Cerebellar cortex (tissue), 1 donor: Measurements from ENCODE around the gene NTSR1.

ENCODE experiments used
- DNase-seq: peaks from one replicate; pipeline ENCODE4 v3.0.0-alpha.2; 2015; ENCODE audit warnings: low spot score

The NTSR1 gene

DNA sequence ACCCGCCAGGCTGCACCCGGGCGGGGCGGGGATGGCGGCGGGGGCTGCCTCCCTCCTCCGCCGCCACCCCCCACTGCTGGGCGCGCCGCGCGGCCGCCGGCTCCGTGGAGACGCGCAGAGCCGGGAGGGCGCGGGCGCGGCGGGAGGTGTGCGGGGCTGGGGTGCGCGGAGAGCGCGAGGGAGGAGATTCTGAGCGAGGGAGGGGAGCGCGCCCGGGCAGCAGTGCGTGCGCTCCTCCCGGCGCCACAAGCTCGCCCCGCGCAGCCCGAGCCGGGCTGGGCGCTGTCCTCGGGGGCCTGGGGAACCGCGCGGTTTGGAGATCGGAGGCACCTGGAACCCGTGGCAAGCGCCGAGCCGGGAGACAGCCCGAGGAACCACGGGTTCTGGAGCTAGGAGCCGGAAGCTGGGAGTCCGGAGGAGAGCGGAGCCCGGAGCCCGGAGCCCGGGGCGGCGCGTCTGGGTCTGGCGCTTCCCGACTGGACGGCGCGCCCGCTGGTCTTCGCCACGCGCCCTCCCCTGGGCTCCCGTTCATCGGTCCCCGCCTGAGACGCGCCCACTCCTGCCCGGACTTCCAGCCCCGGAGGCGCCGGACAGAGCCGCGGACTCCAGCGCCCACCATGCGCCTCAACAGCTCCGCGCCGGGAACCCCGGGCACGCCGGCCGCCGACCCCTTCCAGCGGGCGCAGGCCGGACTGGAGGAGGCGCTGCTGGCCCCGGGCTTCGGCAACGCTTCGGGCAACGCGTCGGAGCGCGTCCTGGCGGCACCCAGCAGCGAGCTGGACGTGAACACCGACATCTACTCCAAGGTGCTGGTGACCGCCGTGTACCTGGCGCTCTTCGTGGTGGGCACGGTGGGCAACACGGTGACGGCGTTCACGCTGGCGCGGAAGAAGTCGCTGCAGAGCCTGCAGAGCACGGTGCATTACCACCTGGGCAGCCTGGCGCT lies at the start of gene NTSR1:
Gene NTSR1 (plus strand): TSS at position 246 of the 946 bp plus-strand sequence. CDS start 372 bp downstream, at position 618.
- no peak for DNase-seq

DNA sequence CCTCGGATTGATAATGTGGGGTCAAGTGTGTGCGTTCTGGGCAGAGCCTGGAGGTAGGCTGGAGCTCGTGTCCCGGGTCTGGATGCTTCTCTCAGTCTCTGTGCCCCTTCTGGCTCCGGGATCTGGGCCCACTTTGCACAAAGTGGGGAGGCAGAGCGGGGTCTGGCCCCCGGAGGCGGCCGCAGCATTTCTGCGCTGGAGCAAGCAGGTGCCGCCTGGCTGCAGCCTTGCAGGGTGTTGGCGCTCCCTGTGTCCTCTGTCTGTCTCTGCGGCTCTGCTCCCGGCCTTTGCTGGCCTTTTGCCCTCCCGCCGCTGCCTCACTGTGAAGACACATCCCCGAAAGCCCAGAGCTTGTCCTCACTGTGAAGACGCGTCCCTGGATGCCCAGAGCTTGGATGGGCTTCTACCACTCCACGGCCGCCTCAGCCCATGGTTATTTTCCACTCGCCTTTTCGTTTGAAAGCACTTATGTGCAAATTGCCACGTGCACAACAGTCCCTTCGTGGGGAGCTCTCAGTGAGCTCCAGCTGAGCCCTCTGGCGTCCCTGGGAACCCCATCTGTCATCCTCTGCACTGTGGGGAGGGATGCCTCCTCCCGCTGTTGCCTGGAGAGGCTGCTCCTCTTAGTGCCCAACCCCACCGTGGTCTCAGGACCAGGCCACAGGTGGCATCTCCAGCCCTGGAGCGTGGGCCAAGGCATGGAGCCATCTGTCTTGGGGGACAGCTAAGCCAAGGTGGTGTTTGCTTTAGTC lies 49.0 kb upstream of the NTSR1 start:
- no peak for DNase-seq

DNA sequence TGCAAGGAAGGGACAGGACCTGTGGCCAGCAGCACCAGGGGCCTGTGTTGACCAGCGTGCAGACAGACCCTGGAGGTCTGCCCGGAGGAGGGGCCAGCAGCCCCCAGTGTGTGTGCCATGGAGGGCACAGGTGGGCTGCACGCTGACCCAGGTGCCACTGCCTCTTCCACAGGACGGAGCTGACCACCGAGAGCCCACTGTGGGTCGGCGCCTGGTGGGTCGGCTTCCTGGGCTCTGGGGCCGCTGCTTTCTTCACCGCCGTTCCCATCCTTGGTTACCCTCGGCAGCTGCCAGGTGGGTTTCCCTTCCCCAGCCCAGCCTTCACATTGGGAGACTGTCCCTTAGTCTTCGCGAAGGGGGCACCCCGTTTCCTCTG lies 48.4 kb upstream of the NTSR1 start:
- DNase-seq = no peak

DNA sequence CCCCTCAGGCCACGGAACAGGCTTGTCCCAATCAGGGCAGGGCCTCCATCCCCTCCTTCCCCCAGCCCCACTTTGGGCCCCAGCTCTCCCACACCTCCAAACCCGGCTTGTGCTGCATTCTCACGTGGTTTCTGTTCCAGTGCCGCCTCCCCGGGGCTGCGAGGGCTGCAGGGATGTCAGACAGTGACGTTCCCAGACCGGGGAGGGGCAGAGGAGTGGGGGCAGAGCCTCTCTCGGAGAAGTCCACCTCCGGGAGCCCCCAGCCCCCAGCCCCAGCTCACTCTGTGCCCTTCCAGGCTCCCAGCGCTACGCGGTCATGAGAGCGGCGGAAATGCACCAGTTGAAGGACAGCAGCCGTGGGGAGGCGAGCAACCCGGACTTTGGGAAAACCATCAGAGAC lies 47.9 kb upstream of the NTSR1 start:
- no peak for DNase-seq

DNA sequence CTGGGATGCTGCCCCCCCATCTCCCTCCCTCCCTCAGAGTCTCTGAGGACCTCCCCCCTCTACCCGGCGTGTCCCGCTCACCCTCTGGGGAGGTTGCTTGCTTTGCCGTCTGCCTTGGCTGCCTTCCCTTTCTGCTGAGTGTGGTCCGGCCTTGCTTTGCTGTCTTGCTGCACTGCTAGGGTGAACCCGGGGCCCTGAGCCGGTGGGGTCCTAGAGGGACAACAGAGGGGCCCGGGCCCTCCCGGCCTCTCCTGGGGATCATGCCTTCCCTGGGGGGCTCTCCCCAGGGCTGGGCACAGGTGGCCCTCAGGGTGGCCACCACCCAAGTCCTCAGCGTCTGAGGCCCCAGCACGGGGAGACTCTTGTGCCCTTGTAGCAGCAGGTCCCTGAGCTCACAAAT lies 47.0 kb upstream of the NTSR1 start:
- no peak for DNase-seq

DNA sequence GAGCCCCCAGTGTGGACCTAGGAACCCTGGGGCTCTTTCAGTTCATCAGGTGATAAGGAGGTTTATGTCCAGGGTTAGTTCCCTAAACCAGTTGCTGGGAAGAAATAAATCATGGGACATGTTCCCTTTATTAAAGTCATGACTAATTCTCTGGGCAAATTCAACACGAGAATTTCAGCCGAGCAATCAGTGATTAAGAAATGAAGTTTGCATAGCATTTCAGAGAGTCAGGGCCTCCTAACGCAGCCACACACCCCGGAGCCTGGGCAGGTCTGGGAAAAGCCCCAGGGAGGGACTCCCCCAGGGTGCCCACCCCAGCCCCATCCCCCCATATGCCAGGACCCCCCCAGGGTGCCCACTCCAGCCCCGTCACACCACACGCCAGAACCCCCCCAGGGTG lies 46.2 kb upstream of the NTSR1 start:
- DNase-seq = no peak

DNA sequence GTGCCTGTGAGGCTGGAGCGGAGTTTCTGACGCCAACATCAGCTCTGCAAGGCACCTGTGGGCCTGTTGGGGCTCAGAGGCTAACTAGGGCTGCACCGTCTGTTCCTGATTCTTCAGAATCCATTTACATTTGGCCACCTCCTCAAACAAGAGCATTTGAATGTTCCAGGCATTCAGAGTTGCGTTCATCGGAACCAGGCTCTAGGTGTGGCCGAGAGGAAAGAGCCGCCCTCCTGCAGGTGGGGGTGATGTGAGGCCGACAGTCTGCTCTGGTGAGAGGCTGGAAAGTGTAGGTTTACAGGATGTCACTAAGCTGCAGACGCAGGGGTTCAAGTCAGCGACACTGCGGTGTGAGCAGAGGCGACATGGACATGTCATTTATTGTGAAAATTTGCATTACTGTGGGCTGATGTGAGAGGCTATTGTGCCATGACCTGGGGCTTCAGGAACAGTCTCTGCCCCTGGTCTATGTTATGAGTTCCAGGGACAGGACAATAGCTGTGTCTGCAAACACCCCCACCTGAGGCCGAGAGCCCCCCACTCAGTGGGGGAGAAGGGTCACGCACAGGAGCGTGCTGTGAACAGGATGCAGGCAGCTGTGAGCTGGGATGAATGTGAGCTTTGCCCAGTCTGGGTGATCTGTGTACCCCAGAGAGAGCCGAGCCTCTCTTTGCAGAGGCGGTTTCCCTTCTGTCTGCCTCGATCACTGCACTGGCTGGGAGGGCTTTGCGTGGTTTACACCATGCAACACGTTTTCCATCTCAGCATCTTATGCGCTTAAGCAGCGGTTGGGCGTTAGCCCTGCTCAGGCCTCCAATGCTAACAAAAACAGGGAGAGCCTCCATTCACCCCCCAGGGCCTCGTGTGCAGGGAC lies 45.3 kb upstream of the NTSR1 start:
- DNase-seq = no peak

DNA sequence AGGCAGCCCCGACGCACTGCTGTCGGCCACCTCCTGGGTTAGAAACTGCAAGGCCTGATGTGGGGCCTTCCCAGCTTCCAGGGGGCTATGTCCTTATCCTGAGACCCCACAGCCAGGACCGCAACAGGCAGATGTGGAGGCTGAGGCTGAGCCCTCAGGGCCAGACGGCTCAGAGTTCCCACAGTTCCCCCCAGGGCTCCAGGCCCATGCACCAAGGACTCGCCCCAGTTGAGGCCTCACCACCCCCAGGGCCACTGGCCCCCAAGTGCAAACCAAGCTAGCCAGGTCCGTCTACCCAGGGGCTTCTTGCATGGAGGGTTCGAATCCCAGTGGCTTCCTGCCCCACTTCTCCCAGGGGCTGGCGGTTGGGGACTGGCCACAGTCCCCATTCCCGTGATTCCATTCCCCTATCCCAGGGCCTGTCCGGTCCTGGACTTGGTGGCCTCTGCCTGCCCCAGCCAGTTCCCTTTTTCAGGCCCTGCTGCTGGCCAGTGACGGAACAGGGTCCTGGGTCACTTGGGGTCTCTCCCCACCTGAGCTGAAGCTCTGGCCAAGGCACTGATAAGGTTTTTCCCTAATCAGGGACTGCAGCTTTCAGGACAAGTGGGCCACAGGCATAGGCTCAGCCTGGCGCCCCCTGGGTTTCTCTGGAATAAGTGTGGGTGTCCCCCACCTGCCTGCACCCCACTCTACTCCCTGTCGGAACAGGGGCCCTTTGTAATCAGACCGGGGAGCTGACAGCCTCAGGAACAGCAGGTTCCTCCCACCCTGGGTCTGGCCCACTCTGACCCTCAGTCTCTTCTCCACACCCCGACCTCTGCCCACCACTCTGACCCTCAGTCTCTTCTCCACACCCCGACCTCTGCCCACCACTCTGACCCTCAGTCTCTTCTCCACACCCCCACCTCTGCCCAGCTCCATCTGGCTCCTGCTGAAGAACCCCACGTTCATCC lies 44.3 kb upstream of the NTSR1 start:
- no peak for DNase-seq

DNA sequence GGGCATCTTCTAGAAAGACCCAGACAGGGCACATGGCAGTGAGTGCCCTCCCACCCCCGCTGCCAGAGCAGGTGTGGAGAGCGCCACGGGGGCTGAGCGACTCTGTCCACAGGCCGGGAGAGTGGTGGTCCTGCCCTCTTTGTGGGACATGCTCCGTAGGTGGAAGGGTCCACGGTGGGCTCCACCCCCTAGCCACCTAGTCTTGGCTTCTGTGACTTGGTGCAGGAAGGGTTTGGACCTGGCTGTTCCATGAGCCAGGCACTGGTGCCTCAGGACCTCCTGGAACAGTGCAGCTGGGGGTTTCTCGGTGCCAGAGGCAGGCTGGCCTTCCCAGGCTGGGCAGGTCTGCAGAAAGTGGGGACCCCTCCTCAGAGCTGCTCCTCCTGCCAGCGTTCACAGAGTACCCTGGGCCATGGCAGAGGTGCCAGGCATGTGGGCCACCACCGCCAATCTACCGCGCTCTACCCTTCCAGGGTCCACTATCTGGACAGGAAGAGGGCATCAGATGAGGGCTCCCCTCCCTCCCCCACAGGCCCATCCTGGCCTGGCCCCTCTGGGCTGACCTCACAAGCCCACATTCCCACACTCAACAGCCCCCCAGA lies 43.4 kb upstream of the NTSR1 start:
- no peak for DNase-seq

DNA sequence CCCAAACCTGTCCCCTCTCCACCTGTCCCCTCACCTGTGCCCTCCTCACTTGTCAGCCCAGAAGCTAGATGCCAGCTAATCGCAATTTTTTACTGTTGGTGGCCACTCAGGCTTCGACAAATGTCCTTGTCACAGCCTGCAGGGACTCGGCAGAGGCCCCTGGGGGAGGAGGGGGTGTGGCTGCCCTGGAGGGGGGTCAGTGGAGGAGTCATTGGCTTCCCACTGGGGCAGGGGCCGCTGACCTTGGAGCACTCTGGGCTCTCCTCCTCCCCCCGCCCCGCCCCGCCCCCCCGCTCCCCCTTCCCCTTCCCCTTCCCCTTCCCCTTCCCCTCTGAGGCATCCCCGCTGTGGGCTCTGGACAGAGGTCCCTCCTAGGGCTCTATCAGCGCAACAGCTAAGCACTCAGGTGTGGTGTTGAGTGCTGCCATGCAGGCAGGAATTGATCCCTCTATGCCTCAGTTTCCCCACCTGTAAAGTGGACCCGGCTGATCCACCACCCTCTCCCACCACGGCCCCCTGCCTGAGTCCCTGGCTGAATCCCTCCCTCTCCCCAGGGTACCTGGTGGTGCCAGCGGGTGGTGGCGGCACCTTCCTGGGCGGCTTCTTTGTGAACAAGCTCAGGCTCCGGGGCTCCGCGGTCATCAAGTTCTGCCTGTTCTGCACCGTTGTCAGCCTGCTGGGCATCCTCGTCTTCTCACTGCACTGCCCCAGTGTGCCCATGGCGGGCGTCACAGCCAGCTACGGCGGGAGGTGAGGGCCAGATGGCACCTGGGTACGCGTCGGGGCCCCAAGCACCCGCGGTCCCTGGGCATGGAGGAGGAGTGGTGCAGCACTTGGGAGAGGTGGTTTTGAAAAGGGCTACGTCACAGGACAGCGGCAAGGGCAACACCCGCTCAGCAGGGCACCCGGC lies 42.6 kb upstream of the NTSR1 start:
- DNase-seq = no peak

DNA sequence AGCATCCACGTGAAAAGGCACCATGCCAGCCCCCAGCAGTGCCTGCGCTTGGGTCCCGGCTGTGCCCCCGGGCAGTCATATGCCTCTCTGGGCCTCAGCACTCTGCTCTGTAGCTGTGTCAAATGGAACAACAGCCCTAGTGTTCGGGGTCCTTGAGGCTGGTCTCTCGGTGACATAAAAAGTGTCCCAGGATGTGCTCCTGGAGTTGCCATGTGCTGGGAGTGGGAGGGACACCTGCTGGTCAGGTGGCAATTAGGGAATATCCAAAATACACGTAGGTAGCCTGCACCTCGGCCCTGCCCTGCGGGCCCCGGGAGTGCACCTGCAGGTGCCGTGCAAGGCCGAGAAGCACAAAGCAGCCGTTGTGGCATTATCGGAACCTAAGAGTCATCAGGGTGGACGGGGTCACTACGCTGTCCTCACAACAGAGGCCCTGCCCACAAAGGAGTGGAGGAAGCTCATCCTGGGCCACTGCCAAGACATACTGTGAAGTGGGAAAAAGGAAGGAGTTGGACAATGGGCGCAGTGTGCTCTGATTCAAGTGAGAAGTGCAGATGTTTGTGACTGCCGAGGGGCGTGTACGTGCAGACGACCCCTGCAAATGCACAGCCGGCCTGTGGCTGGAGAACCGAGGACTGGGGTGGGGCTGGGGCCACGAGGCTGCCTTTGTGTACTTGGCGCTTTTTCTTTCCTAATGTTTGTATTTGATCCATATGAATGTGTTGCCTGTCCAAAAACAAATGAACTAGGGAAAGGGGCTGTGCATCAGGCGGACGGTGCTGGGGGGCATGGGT lies 41.7 kb upstream of the NTSR1 start:
- DNase-seq = no peak

DNA sequence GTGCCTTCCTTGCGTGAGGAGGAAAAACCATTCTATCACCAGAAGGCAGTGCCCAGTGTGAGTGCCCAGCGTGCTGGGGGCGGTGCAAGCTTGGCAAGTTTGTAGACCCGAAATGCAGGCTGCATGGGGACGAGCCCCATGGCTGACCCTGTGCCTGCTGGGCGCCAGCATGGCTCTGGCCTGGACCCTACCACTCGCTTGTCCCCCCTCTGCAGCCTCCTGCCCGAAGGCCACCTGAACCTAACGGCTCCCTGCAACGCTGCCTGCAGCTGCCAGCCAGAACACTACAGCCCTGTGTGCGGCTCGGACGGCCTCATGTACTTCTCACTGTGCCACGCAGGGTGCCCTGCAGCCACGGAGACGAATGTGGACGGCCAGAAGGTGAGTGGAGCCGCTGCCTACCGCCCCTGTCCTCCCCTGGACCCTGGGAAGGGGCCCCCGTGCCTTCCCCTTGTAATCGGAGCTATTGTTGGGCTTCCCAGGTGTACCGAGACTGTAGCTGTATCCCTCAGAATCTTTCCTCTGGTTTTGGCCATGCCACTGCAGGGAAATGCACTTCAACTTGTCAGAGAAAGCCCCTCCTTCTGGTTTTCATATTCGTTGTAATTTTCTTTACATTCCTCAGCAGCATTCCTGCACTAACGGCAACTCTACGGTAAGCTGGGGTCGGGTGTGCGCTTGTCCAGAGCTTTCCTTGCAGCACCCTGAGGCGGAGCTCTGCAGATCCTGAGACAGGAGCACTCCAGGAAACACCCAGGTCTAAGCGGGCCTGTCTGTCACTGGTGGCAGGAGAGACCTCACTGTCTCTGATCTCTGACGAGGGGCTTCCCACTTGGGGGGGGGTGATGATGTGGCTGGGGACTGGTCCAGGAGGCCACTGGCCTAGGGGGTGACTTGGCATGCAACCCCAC lies 40.9 kb upstream of the NTSR1 start:
- DNase-seq = no peak

DNA sequence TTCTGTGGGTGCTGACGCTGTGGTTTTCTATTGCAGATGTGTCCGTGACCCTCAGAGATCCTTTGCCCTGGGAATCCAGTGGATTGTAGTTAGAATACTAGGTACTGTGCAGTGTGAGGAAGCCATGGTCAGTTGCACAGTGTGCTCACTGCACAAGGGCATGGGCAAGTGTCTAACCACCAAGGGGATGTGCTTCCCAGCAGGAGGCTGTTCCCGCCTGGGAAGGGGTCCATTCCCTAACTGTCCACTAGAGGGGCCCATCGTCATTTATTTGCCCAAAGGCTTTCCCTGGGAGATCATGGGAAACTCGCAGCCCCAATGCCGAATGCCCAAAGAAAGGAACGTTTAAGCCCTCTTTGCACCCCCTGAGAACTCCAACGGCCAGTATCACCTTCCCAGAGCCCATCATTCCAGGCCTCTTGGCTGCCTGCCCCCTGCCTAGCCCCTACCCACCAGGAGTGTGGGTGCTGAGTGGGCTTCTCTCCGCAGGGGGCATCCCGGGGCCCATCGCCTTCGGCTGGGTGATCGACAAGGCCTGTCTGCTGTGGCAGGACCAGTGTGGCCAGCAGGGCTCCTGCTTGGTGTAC lies 40.1 kb upstream of the NTSR1 start:
- DNase-seq = peak; percentile 77

DNA sequence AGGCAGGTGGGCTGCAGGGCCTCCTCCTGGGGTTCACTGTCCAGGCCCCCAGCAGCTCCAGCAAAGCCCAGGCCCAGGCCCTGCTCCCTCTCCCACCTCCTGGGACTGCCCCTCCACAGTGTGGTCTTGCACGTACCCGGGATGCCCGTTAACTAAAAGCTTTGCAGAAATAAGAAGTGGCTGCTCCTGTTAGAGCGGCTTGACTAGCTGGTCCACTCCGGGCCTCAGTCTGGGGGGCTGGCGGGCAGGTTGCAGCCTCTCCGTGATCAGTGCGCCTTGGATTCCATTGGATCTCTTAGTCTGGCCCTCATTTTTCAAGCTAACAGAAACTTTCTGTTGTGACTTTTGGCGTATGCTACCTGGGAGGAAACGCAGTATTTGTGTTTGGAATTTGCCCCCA lies 39.4 kb upstream of the NTSR1 start:
- DNase-seq = no peak

DNA sequence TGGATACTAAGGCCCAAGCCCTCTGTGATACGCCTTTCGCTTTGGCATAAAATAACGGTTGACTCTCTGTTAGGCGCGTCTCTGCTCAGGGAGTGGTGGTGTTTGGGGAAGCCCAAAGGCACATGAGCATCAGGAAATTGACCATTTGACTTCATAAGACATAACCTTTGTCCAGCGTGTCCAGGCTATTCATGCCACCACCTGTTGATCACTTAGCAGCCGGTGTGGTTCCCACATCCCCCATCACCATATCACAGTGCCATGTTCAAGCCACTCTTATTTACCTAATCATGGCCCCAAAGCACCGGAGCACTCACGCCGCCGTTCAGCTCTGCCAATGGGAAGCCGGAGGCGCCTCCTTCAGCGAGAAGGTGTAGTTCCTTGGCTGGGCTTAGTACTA lies 38.5 kb upstream of the NTSR1 start:
- no peak for DNase-seq

DNA sequence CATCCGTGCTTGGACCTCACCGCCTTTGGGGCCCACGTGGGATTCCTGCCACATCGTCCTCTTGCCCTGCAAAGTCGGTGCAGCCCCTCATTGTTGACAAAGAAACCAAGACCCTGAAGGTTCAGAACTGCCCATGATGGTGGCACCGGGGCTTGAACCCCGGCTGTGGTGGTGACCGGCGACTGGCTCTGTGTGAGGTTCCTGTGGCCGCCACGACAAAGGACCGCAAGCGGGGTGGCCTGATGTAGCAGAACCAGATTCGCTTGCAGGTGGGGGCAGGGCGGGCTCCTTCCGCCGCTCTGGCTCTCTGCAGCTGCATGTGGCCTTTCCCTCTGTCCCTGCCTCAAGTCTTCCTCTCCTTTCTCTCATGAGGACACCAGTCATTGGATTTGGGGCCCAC lies 37.6 kb upstream of the NTSR1 start:
- no peak for DNase-seq

DNA sequence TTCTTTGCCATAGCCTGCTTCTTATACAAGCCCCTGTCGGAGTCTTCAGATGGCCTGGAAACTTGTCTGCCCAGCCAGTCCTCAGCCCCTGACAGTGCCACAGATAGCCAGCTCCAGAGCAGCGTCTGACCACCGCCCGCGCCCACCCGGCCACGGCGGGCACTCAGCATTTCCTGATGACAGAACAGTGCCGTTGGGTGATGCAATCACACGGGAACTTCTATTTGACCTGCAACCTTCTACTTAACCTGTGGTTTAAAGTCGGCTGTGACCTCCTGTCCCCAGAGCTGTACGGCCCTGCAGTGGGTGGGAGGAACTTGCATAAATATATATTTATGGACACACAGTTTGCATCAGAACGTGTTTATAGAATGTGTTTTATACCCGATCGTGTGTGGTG lies 36.9 kb upstream of the NTSR1 start:
- no peak for DNase-seq
